HEK293T (cell line): Measurements from ENCODE around the gene FDXACB1.

Source experiments
- FOXK2 ChIP-seq: fragments of 450-650 bp; IDR thresholded peaks from 2 replicates; pipeline ENCODE4 v1.6.1; 2016; ENCODE audit warnings: mild to moderate bottlenecking
- FOXM1 ChIP-seq: fragments of 450-650 bp; IDR thresholded peaks from 2 replicates; pipeline ENCODE4 v1.6.1; 2017; ENCODE audit warnings: mild to moderate bottlenecking, borderline replicate concordance
- L3MBTL2 ChIP-seq: fragments of 450-650 bp; conservative IDR thresholded peaks from 2 replicates; pipeline ENCODE4 v1.6.1; 2016; ENCODE audit warnings: mild to moderate bottlenecking
- SP1 ChIP-seq: fragments of 450-650 bp; IDR thresholded peaks from 2 replicates; pipeline ENCODE4 v1.6.1; 2017
- SUZ12 ChIP-seq: fragments of 450-650 bp; IDR thresholded peaks from 2 replicates; pipeline ENCODE4 v1.6.1; 2016; ENCODE audit warnings: mild to moderate bottlenecking

GRCh38 chr11:111882202-111882601 is 3.2 kb upstream of the FDXACB1 start:
- TF ChIP-seq SUZ12 (no peak), FOXK2 (no peak), L3MBTL2 (no peak), SP1 (no peak), FOXM1 (no peak)
